Stimulated activated CD8-positive, alpha-beta memory T cell treated with anti-CD3 and anti-CD28 coated beads, Interleukin-4, amount 100 ng/mL, for 1 hour (primary cell): ENCODE measurements around the gene TRIM24.
"Not testable (repeated sequence)": the region's sequence is repeated elsewhere in the genome, so short reads cannot be mapped to it uniquely, and the experiment has no call there.

Experiments used
- DNase-seq, 2 donors: peaks; one replicate each; pipeline ENCODE4 v3.0.0-alpha.2; 2020; ENCODE audit warnings: low read depth in 2 of 2, low spot score in 1 of 2

The TRIM24 gene

GRCh38 chr7:138493535-138493934 lies 33.5 kb downstream of the TRIM24 start:
- no peak for DNase-seq

- no peak for DNase-seq
These were observed 35.4 kb downstream of the TRIM24 start for GRCh38 chr7:138495485-138495884.

- DNase-seq, result no peak
These were observed 39.3 kb downstream of the TRIM24 start for GRCh38 chr7:138499340-138499739.

- not testable (repeated sequence) for DNase-seq
These were observed 40.2 kb downstream of the TRIM24 start for GRCh38 chr7:138500303-138500702.

GRCh38 chr7:138500892-138501291 lies 40.8 kb downstream of the TRIM24 start:
- DNase-seq, result no peak

- no peak for DNase-seq
These were observed 42.1 kb downstream of the TRIM24 start for GRCh38 chr7:138502023-138502767.

GRCh38 chr7:138505361-138505873 lies 45.4 kb downstream of the TRIM24 start:
- DNase-seq, result no peak

GRCh38 chr7:138506764-138507163 lies 46.7 kb downstream of the TRIM24 start:
- DNase-seq, result no peak

- DNase-seq, result no peak
These were observed 49.9 kb downstream of the TRIM24 start for GRCh38 chr7:138510003-138510402.

- no peak for DNase-seq
These were observed 52.2 kb downstream of the TRIM24 start for GRCh38 chr7:138512092-138512858.

GRCh38 chr7:138512885-138513284 lies 52.8 kb downstream of the TRIM24 start:
- DNase-seq, result no peak

- DNase-seq, result no peak
These were observed 53.3 kb downstream of the TRIM24 start for GRCh38 chr7:138513344-138513871.

GRCh38 chr7:138514044-138514443 lies 54.0 kb downstream of the TRIM24 start:
- DNase-seq, result no peak

GRCh38 chr7:138515001-138515528 lies 55.0 kb downstream of the TRIM24 start:
- no peak for DNase-seq

GRCh38 chr7:138519061-138519798 lies 59.2 kb downstream of the TRIM24 start:
- no peak for DNase-seq

- no peak for DNase-seq
These were observed 60.7 kb downstream of the TRIM24 start for GRCh38 chr7:138520742-138521141.

GRCh38 chr7:138521837-138522461 lies 61.9 kb downstream of the TRIM24 start:
- DNase-seq, result no peak

- no peak for DNase-seq
These were observed 64.2 kb downstream of the TRIM24 start for GRCh38 chr7:138524259-138524658.

GRCh38 chr7:138525757-138526156 lies 65.7 kb downstream of the TRIM24 start:
- no peak for DNase-seq

- DNase-seq, result no peak
These were observed 67.7 kb downstream of the TRIM24 start for GRCh38 chr7:138527746-138528223.
